Esophagus squamous epithelium (tissue), 4 donors: ENCODE measurements around the gene MRPL18.
A peak's percentile ranks its signal among the peaks of the same experiment; 100 is the strongest.

ENCODE experiments used
- POLR2A ChIP-seq, 4 donors: fragments of 450-650 bp; IDR thresholded peaks; one replicate each; pipeline ENCODE4 v1.6.1; 2017; ENCODE audit warnings: antibody characterized with exemption in 4 of 4, mild to moderate bottlenecking in 4 of 4, moderate library complexity in 3 of 4
- TF ChIP-seq, protein P1 (sequence below), 6 experiments: fragments of 450-650 bp in 4 of 6; fragments of 200-600 bp in 2 of 6; sonication (generic) in 2 of 6; IDR thresholded peaks; one replicate each; pipeline ENCODE4 v1.5.1; 2016 to 2019; ENCODE audit warnings: antibody characterized with exemption in 6 of 6, mild to moderate bottlenecking in 4 of 6, moderate library complexity in 4 of 6

- TF ChIP-seq POLR2A (IDR thresholded peaks at IDR 0.05), result peak in 3 of 4 donors; percentile 93 to 97 (median 94)
- TF ChIP-seq, protein P1, sequence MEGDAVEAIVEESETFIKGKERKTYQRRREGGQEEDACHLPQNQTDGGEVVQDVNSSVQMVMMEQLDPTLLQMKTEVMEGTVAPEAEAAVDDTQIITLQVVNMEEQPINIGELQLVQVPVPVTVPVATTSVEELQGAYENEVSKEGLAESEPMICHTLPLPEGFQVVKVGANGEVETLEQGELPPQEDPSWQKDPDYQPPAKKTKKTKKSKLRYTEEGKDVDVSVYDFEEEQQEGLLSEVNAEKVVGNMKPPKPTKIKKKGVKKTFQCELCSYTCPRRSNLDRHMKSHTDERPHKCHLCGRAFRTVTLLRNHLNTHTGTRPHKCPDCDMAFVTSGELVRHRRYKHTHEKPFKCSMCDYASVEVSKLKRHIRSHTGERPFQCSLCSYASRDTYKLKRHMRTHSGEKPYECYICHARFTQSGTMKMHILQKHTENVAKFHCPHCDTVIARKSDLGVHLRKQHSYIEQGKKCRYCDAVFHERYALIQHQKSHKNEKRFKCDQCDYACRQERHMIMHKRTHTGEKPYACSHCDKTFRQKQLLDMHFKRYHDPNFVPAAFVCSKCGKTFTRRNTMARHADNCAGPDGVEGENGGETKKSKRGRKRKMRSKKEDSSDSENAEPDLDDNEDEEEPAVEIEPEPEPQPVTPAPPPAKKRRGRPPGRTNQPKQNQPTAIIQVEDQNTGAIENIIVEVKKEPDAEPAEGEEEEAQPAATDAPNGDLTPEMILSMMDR (IDR thresholded peaks at IDR 0.05), result peak in 2 of 6 experiments; percentile 12 to 13
Measured at GRCh38 chr6:159789377-159790148, 704 bp upstream of the MRPL18 start, which contains the start of gene TCP1.
